GM19239 (cell line): ENCODE measurements around the gene SMARCE1.
A peak's percentile ranks its signal among the peaks of the same experiment; 100 is the strongest.
"Not testable (repeated sequence)": the region's sequence is repeated elsewhere in the genome, so short reads cannot be mapped to it uniquely, and the experiment has no call there.

ENCODE experiments used
- DNase-seq: peaks from one replicate; pipeline ENCODE4 v3.0.0; 2011; ENCODE audit warnings: low spot score; ENCODE audit not compliant: insufficient read length
- FAIRE-seq: peaks from 2 replicates; lab custom pipeline; 2011; peaks lifted over from hg19 to GRCh38; lab: Jason Lieb, UNC

SMARCE1 gene

GRCh38 chr17:40590742-40591141 lies 56.9 kb downstream of the SMARCE1 start:
- FAIRE-seq (no peak), DNase-seq (no peak)

GRCh38 chr17:40588552-40588951 lies 59.1 kb downstream of the SMARCE1 start:
- FAIRE-seq (no peak), DNase-seq (no peak)

- not testable (repeated sequence) for DNase-seq, FAIRE-seq
These were observed 61.4 kb downstream of the SMARCE1 start for GRCh38 chr17:40586264-40586663.

GRCh38 chr17:40584950-40585349 lies 62.7 kb downstream of the SMARCE1 start:
- not testable (repeated sequence) for DNase-seq, FAIRE-seq

- DNase-seq: peak; percentile 25
- peak; percentile 93 for FAIRE-seq
These were observed 65.2 kb downstream of the SMARCE1 start for GRCh38 chr17:40582328-40582901.

GRCh38 chr17:40580140-40580539 lies 67.5 kb downstream of the SMARCE1 start:
- DNase-seq: no peak
- no peak for FAIRE-seq

- FAIRE-seq: no peak
These were observed 68.1 kb downstream of the SMARCE1 start for GRCh38 chr17:40579471-40579870.

GRCh38 chr17:40577611-40578065 lies 70.0 kb downstream of the SMARCE1 start:
- DNase-seq (no peak), FAIRE-seq (peak; percentile 94)

More at GRCh38 chr17:40579471-40579870, 68.1 kb downstream of the SMARCE1 start:
- no peak for DNase-seq

- FAIRE-seq (no peak), DNase-seq (no peak)
These were observed 71.4 kb downstream of the SMARCE1 start for GRCh38 chr17:40576113-40576740.
